Panc1 (cell line): ENCODE measurements around the gene PPP2R2B.

Experiments used
- POLR2AphosphoS5 ChIP-seq: IDR thresholded peaks from 2 replicates; pipeline ENCODE4 v1.6.1; 2012; ENCODE audit warnings: mild to moderate bottlenecking, low read depth, low read length, moderate library complexity
- REST ChIP-seq, 2 experiments: IDR thresholded peaks; 2 replicates each; pipeline ENCODE4 v1.6.1; 2011 to 2012; ENCODE audit warnings: low read depth in 2 of 2, control low read depth in 1 of 2, low read length in 1 of 2, mild to moderate bottlenecking in 1 of 2, moderate library complexity in 1 of 2; ENCODE audit not compliant: insufficient read depth in 1 of 2
- SIN3A ChIP-seq: IDR thresholded peaks from 2 replicates; pipeline ENCODE4 v1.6.1; 2012; ENCODE audit warnings: low read depth, mild to moderate bottlenecking, low read length, moderate library complexity, borderline replicate concordance; ENCODE audit not compliant: insufficient read depth
- TCF7L2 ChIP-seq: IDR thresholded peaks from 2 replicates; pipeline ENCODE4 v1.6.1; 2011; ENCODE audit warnings: mild to moderate bottlenecking, low read depth, low read length, inconsistent platforms
- TF ChIP-seq, protein P1 (sequence below): fragments of 450-650 bp; IDR thresholded peaks from 2 replicates; pipeline ENCODE4 v1.5.1; 2017; ENCODE audit warnings: mild to moderate bottlenecking

- TF ChIP-seq, protein P1, sequence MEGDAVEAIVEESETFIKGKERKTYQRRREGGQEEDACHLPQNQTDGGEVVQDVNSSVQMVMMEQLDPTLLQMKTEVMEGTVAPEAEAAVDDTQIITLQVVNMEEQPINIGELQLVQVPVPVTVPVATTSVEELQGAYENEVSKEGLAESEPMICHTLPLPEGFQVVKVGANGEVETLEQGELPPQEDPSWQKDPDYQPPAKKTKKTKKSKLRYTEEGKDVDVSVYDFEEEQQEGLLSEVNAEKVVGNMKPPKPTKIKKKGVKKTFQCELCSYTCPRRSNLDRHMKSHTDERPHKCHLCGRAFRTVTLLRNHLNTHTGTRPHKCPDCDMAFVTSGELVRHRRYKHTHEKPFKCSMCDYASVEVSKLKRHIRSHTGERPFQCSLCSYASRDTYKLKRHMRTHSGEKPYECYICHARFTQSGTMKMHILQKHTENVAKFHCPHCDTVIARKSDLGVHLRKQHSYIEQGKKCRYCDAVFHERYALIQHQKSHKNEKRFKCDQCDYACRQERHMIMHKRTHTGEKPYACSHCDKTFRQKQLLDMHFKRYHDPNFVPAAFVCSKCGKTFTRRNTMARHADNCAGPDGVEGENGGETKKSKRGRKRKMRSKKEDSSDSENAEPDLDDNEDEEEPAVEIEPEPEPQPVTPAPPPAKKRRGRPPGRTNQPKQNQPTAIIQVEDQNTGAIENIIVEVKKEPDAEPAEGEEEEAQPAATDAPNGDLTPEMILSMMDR = no peak
- TF ChIP-seq REST (IDR thresholded peaks at IDR 0.05; ENCODE audit: insufficient read depth in 1 of 2, low read depth in 2 of 2, low read length in 1 of 2) (no peak), POLR2AphosphoS5 (no peak), TCF7L2 (no peak), SIN3A (no peak)
These were observed 278.2 kb downstream of the PPP2R2B start for GRCh38 chr5:146600376-146600775.
